ENCODE results near the gene DNAJB2.

DNA sequence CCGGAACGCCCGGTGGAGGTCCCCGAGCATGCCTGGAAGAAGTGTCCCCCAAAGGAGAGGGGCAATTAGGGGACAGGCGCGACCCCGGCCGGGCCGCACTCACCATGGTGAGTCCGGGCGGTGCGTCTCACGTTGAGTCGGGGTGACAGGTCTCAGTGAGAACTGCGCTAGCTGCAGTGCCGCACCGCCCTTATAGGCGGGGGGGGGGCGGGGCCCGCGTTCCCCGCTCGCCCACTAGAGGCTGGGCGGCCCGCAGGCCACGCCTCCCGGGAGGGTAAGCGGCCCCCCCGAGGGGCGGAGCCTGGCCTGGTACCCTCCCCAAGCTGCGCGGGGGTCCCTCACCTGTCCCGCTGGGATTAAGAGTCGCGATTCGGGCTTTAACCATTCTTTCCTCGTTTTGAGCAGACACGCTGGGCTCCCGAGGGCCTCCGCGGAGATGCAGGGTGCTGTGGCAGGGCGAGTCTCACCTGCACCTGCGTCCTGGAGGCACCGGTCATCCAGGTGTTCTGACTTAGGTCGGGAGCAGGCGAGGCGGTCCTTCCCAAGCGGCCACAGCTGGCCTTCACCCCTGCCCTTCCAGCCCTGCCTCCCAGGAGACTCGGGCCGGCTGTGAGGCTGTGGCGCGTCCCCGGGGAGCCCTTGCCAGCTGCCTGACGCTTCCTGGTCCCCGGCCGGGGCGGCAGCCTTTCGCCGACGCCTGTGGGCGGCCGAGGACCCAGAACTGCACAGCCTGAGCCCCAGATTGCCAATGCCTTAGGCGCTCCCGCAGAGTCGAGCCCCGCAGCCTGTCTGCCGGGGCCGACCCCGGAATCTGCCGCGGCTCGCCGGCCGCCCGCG lies 25.2 kb upstream of the DNAJB2 start, which contains the start of gene TUBA4A:
- TF ChIP-seq, protein P1, sequence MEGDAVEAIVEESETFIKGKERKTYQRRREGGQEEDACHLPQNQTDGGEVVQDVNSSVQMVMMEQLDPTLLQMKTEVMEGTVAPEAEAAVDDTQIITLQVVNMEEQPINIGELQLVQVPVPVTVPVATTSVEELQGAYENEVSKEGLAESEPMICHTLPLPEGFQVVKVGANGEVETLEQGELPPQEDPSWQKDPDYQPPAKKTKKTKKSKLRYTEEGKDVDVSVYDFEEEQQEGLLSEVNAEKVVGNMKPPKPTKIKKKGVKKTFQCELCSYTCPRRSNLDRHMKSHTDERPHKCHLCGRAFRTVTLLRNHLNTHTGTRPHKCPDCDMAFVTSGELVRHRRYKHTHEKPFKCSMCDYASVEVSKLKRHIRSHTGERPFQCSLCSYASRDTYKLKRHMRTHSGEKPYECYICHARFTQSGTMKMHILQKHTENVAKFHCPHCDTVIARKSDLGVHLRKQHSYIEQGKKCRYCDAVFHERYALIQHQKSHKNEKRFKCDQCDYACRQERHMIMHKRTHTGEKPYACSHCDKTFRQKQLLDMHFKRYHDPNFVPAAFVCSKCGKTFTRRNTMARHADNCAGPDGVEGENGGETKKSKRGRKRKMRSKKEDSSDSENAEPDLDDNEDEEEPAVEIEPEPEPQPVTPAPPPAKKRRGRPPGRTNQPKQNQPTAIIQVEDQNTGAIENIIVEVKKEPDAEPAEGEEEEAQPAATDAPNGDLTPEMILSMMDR (IDR thresholded peaks at IDR 0.05; ENCODE audit: low read length): 0 out of 2 replicates have a peak, but pooled peaks have one; percentile 15
- no peak for TF ChIP-seq EZH2 (IDR thresholded peaks at IDR 0.05; ENCODE audit: borderline replicate concordance, low read length)
